ENCODE results near the gene KCNN1.
"Not testable (repeated sequence)": the region's sequence is repeated elsewhere in the genome, so short reads cannot be mapped to it uniquely, and the experiment has no call there.

Gene KCNN1

GRCh38 chr19:18000915-18001776 lies 34.2 kb downstream of the KCNN1 start:
- peak; percentile 86 to 94 for DNase-seq (ENCODE audit: low read depth in 2 of 2)

GRCh38 chr19:18001777-18002345 lies 35.0 kb downstream of the KCNN1 start:
- no peak for DNase-seq (ENCODE audit: low read depth in 2 of 2)

GRCh38 chr19:18002347-18002850 lies 35.5 kb downstream of the KCNN1 start:
- no peak for DNase-seq (ENCODE audit: low read depth in 2 of 2)

- not testable (repeated sequence) for DNase-seq (ENCODE audit: low read depth in 2 of 2)
Observed at GRCh38 chr19:18005750-18006149, 38.8 kb downstream of the KCNN1 start.

GRCh38 chr19:18007044-18007916 lies 40.4 kb downstream of the KCNN1 start:
- peak; percentile 60 to 73 for DNase-seq (ENCODE audit: low read depth in 2 of 2)

- peak; percentile 76 to 81 for DNase-seq (ENCODE audit: low read depth in 2 of 2)
Observed at GRCh38 chr19:18007917-18008673, 41.2 kb downstream of the KCNN1 start, which contains the start of gene ARRDC2. ARRDC2 (plus strand) TSS chr19:18008170; CDS start chr19:18008311, 141 bp downstream.

- DNase-seq (ENCODE audit: low read depth in 2 of 2): no peak
Observed at GRCh38 chr19:18008814-18009213, 41.9 kb downstream of the KCNN1 start.

- DNase-seq (ENCODE audit: low read depth in 2 of 2): no peak
Observed at GRCh38 chr19:18009412-18010066, 42.6 kb downstream of the KCNN1 start.

- no peak for DNase-seq (ENCODE audit: low read depth in 2 of 2)
Observed at GRCh38 chr19:18010149-18010548, 43.2 kb downstream of the KCNN1 start.

- no peak for DNase-seq (ENCODE audit: low read depth in 2 of 2)
Observed at GRCh38 chr19:18013210-18014111, 46.6 kb downstream of the KCNN1 start.

- no peak for DNase-seq (ENCODE audit: low read depth in 2 of 2)
Observed at GRCh38 chr19:18014197-18014596, 47.3 kb downstream of the KCNN1 start.

- DNase-seq (ENCODE audit: low read depth in 2 of 2): no peak
Observed at GRCh38 chr19:18016209-18016910, 49.5 kb downstream of the KCNN1 start.

- DNase-seq (ENCODE audit: low read depth in 2 of 2): no peak
Observed at GRCh38 chr19:18017275-18018083, 50.6 kb downstream of the KCNN1 start.

GRCh38 chr19:18020212-18021085 lies 53.5 kb downstream of the KCNN1 start:
- no peak for DNase-seq (ENCODE audit: low read depth in 2 of 2)

- peak; percentile 46 to 66 for DNase-seq (ENCODE audit: low read depth in 2 of 2)
Observed at GRCh38 chr19:18021121-18021755, 54.3 kb downstream of the KCNN1 start.

- DNase-seq (ENCODE audit: low read depth in 2 of 2): peak in 1 of 2 donors; percentile 46
Observed at GRCh38 chr19:18023622-18024251, 56.8 kb downstream of the KCNN1 start.

Data from stimulated activated CD8-positive, alpha-beta memory T cell treated with anti-CD3 and anti-CD28 coated beads, Interleukin-7, amount 100 ng/mL, for 4 hours (primary cell).